GM12801 (cell line): Measurements from ENCODE around the gene OTUD3.

ENCODE experiments used
- TF ChIP-seq, protein P1 (sequence below): IDR thresholded peaks from one replicate; pipeline ENCODE4 v1.5.1; 2011; ENCODE audit warnings: control low read depth; ENCODE audit not compliant: insufficient read length; ENCODE audit errors: extremely low read depth

OTUD3 gene

DNA sequence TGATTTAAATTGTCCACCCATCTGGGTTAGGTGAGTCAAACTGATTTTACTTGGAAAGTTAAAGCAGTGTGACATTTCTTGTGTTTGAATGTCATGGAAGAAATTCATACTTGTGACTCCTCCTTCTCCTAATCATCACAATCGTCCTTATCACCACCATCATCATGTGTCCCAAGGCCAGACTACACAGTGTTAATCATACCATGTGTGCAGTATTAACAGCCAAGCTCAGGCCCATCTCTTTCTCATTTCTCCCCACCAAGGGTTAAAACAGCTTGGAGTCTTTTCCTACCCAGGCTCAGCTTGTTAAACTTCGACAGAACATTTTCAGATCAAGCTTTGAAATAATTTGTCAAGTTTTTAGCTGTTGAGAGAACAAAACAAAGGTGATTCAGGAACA, 63.7 kb downstream of the OTUD3 start:
- TF ChIP-seq, protein P1, sequence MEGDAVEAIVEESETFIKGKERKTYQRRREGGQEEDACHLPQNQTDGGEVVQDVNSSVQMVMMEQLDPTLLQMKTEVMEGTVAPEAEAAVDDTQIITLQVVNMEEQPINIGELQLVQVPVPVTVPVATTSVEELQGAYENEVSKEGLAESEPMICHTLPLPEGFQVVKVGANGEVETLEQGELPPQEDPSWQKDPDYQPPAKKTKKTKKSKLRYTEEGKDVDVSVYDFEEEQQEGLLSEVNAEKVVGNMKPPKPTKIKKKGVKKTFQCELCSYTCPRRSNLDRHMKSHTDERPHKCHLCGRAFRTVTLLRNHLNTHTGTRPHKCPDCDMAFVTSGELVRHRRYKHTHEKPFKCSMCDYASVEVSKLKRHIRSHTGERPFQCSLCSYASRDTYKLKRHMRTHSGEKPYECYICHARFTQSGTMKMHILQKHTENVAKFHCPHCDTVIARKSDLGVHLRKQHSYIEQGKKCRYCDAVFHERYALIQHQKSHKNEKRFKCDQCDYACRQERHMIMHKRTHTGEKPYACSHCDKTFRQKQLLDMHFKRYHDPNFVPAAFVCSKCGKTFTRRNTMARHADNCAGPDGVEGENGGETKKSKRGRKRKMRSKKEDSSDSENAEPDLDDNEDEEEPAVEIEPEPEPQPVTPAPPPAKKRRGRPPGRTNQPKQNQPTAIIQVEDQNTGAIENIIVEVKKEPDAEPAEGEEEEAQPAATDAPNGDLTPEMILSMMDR = no peak

DNA sequence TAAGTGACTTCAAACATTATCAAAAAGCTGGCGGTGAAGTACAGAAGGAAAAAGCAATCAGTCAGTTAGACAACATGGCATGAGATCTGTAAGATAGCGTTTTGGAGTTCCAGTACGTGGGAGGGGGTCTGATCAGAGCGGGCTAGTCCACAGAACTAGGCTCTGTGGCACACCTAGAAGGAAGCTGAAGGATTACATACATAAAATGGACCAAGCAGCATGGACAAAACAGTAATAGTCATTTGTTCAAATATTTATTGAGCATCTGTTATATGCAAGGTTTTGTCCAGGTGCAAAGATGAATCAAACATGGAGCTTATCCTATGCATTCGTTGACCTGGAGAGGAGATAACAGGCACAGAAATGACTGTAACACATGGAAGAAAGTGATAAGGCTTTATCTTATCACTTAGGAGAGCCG, 64.1 kb downstream of the OTUD3 start:
- TF ChIP-seq, protein P1 = no peak

DNA sequence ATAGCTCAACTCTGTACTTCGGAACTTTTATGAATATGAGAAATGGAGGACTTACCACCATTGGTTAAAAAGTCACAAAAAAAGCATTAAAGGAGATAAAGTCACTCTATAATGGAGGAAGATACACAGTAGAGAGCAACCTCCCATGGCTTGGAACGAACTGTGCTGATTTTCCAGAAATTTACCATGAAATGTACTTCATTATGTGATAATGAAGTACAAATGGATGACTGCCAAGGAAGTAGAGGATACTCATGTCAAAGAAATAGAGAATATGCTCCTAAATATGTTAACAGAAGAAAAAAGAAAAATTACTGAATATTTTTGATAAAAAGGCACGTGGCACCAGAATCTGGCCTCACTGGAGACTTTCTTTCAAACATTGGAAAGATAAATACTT, 64.8 kb downstream of the OTUD3 start:
- TF ChIP-seq, protein P1 = no peak

DNA sequence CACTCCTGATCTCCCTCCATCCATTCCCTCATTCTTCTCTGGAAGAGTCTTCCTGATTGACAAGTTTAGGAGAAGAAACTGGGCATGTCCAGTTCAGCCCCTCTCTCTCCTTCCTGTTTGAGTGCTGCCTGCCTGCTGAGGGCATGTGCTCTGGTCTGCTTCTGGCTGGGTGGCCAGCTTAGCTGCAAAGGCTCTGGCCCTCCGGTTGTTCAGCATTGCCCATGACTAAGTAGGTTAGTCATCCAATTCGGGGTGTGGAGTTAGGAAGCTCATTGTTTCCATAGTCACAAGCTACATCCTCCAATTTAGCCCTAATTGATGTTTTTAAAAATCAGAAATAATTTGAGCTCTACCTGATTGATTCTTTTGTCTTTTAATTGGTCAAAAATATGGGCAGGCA, 66.8 kb downstream of the OTUD3 start:
- TF ChIP-seq, protein P1 = no peak

DNA sequence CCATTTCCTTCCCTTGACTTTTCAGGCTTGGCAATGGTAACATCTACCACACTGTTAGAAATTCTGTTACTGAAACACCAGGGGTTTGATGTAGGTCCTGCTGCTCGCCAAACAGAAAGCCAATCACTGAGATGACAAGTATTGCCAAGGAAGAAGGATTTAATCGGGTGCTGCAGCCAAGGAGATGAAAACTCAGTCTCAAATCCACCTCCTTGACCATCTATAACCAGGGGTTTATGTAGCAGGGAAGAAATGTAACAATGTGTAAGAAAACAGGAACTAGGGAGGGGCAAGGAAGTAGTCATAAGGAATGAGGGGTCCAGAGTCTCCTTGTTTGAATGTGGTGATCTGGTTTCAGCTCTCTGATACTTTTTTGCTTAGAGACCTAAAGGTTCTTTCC, 71.9 kb downstream of the OTUD3 start:
- TF ChIP-seq, protein P1 = no peak

DNA sequence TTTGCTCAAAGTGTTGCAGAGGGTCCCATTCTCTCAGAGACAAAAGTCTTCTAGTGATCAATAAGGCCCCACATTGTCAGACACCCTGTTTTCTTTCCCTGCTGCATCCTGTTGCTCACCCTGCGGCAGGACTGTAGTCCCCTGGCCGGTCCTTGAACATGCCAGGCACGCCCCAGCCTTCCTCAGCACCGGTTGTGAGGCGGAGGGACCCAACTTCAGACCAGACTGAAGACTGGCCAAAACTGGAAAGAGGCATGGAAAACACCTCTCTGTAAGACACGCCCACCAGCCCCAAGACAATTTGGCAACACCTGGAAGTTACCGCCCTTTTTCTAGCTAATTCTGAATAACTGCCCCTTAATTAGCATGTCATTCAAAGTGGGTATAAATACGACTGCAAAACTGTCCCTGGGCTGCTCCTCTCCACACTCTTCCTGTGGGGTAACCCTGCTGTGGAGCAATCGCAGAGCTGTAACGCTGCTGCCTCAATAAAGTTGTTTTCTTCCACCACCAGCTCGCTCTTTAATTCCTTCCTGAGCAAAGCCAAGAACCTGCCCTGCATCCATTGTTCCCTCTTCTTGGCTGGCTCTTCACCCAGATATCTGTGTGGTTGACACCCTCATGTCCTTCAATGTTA, 73.5 kb downstream of the OTUD3 start:
- TF ChIP-seq, protein P1 = no peak

DNA sequence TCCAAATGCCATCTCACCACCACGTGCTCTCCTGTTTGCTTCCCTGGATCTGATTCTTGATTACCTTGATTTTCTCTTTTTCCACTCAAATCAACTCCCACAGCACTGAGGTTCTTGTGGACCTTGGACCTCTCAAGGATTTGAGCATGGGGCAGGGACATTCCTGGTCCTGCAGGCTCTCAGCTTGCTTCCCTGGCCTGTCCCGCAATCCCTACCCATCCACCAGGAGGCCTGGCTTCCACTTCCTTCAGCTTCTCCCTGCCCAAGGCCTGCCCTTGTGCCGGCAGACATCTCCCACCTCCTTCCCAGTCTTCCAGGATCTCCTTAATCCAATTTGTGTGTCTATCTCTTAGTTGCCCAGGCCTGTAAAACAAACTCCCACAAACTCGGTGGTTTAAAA, 75.6 kb downstream of the OTUD3 start:
- TF ChIP-seq, protein P1 = no peak
